Liver (tissue), 9 donors: Measurements from ENCODE around the gene PYY. TPM values are rescaled to one million over a fixed set of nuclear protein-coding genes. Genes with fewer than 3 reads are reported as not detected.
A peak's percentile ranks its signal among the peaks of the same experiment; 100 is the strongest.

Experiments
- DNase-seq: peaks from one replicate; pipeline ENCODE4 v3.0.0-alpha.2; 2017; ENCODE audit warnings: low spot score
- H3K27ac ChIP-seq, 2 donors: one replicate each; pipeline ENCODE4 v1.7.0; 2013; ENCODE audit warnings: inconsistent platforms in 2 of 2, low read length in 2 of 2, control low read depth in 1 of 2, low read depth in 1 of 2, mild to moderate bottlenecking in 1 of 2
- H3K27me3 ChIP-seq, 4 donors: one replicate each; pipeline versions ENCODE4 v1.6.1 to v1.7.0; 2013; ENCODE audit warnings: low read length in 3 of 4, inconsistent platforms in 1 of 4, mild to moderate bottlenecking in 1 of 4, moderate library complexity in 1 of 4; ENCODE audit not compliant: control insufficient read depth in 4 of 4, insufficient read depth in 4 of 4
- H3K36me3 ChIP-seq, 4 donors: one replicate each; pipeline versions ENCODE4 v1.6.1 to v1.7.0; 2013; ENCODE audit warnings: low read length in 3 of 4, mild to moderate bottlenecking in 3 of 4, low read depth in 1 of 4, moderate library complexity in 1 of 4; ENCODE audit not compliant: control insufficient read depth in 4 of 4, insufficient read depth in 3 of 4
- H3K4me1 ChIP-seq, 4 donors: one replicate each; pipeline versions ENCODE4 v1.6.1 to v1.7.0; 2013; ENCODE audit warnings: low read length in 3 of 4, mild to moderate bottlenecking in 3 of 4, moderate library complexity in 1 of 4; ENCODE audit not compliant: control insufficient read depth in 4 of 4, insufficient read depth in 4 of 4
- H3K4me3 ChIP-seq, 3 donors: one replicate each; pipeline versions ENCODE4 v1.6.1 to v1.7.0; 2013; ENCODE audit warnings: low read length in 3 of 3, control low read depth in 1 of 3, low read depth in 1 of 3, mild to moderate bottlenecking in 1 of 3
- H3K9ac ChIP-seq, 2 donors: one replicate each; pipeline ENCODE4 v1.7.0; 2013; ENCODE audit warnings: low read length in 2 of 2, mild to moderate bottlenecking in 2 of 2, moderate library complexity in 2 of 2, control low read depth in 1 of 2, low read depth in 1 of 2
- H3K9me3 ChIP-seq, 4 donors: one replicate each; pipeline versions ENCODE4 v1.6.1 to v1.7.0; 2013; ENCODE audit warnings: low read length in 3 of 4; ENCODE audit not compliant: control insufficient read depth in 4 of 4
- EGR1 ChIP-seq, 2 donors: IDR thresholded peaks; 2 replicates each; pipeline ENCODE4 v1.6.1; 2016 to 2018; ENCODE audit warnings: antibody characterized with exemption in 2 of 2, low read depth in 2 of 2
- FOXA1 ChIP-seq: IDR thresholded peaks from 2 replicates; pipeline ENCODE4 v1.6.1; 2016; ENCODE audit warnings: antibody characterized with exemption
- GABPA ChIP-seq, 2 donors: IDR thresholded peaks in 1 of 2; conservative IDR thresholded peaks in 1 of 2; 2 replicates each; pipeline ENCODE4 v1.6.1; 2016; ENCODE audit warnings: antibody characterized with exemption in 2 of 2, mild to moderate bottlenecking in 1 of 2, moderate library complexity in 1 of 2
- HNF4A ChIP-seq, 2 donors: conservative IDR thresholded peaks; 2 replicates each; pipeline ENCODE4 v1.6.1; 2016; ENCODE audit warnings: antibody characterized with exemption in 2 of 2, mild to moderate bottlenecking in 2 of 2
- HNF4G ChIP-seq: IDR thresholded peaks from 2 replicates; pipeline ENCODE4 v1.6.1; 2016; ENCODE audit warnings: antibody characterized with exemption
- JUND ChIP-seq, 2 donors: IDR thresholded peaks; 2 replicates each; pipeline ENCODE4 v1.6.1; 2016; ENCODE audit warnings: antibody characterized with exemption in 2 of 2
- NR2F2 ChIP-seq: IDR thresholded peaks from 2 replicates; pipeline ENCODE4 v1.6.1; 2016; ENCODE audit warnings: antibody characterized with exemption
- RAD21 ChIP-seq, 2 donors: IDR thresholded peaks; 2 replicates each; pipeline ENCODE4 v1.6.1; 2016; ENCODE audit warnings: antibody characterized with exemption in 2 of 2, mild to moderate bottlenecking in 2 of 2
- REST ChIP-seq: IDR thresholded peaks from 2 replicates; pipeline ENCODE4 v1.6.1; 2016; ENCODE audit warnings: antibody characterized with exemption, mild to moderate bottlenecking
- RXRA ChIP-seq, 2 donors: IDR thresholded peaks; 2 replicates each; pipeline ENCODE4 v1.6.1; 2017 to 2018; ENCODE audit warnings: antibody characterized with exemption in 2 of 2, mild to moderate bottlenecking in 1 of 2
- SP1 ChIP-seq: IDR thresholded peaks from 2 replicates; pipeline ENCODE4 v1.6.1; 2018; ENCODE audit warnings: antibody characterized with exemption, mild to moderate bottlenecking
- YY1 ChIP-seq: IDR thresholded peaks from 2 replicates; pipeline ENCODE4 v1.6.1; 2016; ENCODE audit warnings: antibody characterized with exemption, mild to moderate bottlenecking
- WGBS: extraction: QIAGEN DNeasy Blood & Tissue Kit; methylation state at CpG from one replicate; pipeline ENCODE4 v1.1.7; 2013; 5-methylcytosine and 5-hydroxymethylcytosine counted together
- polyA plus RNA-seq, 2 donors: library from polyadenylated mRNA; stranded (reverse) in 1 of 2; unstranded in 1 of 2; fragments of 200-250 nt in 1 of 2; fragments of >200 nt in 1 of 2; fragmentation: Nextera tagmentation in 1 of 2; extraction: Ambion mirVana in 1 of 2; gene quantifications; one replicate each; pipeline versions ENCODE4 v1.2.1 to v1.2.3, GENCODE V29; 2013 to 2015
- total RNA-seq, 2 donors: library from RNA; depleted of rRNA; stranded (reverse); fragments of >200 nt; gene quantifications; one replicate each; pipeline ENCODE4 v1.2.3, GENCODE V29; 2014
- TF ChIP-seq, protein P1 (sequence below): fragments of 150-350 bp; IDR thresholded peaks from 2 replicates; pipeline ENCODE4 v1.5.1; 2017; ENCODE audit warnings: improper control_type of control experiment, low read depth, low read length; ENCODE audit not compliant: missing input control
- TF ChIP-seq, protein P2 (sequence below): IDR thresholded peaks from 2 replicates; pipeline ENCODE4 v1.6.1; 2016; ENCODE audit warnings: antibody characterized with exemption
- TF ChIP-seq, protein P3 (sequence below): IDR thresholded peaks from 2 replicates; pipeline ENCODE4 v1.6.1; 2016; ENCODE audit warnings: antibody characterized with exemption
- donor health status: healthy.
- donor health status: healthy.
- donor health status: healthy.
- donor health status: healthy.
- donor health status: healthy.

The PYY gene
- total and polyA plus RNA-seq, 4 donors = 0.05 TPM; not detected in 3

DNA sequence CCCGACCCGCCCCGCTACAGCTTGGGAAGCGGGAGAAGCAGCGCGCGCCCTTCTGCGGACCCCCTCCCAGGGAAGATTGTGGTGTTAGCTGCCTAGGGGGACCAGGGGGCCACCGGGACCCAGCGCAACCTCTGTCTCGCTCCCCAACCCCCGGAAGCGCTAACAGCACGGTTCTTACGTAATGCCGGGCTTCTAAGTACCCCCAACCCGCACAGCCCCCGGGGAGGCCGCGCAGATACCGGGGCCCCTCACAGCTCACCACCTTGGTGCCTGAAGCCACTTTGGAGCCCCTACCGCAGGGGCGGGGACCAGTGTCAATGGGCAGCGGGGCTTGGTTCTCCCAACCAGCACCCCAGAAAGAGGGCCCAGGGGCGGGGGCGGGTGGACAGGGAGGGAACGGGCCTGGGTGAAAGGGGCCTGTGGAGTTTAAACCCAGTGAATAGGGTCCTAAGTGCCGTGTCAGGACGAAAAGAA, 46.8 kb downstream of the PYY start:
- WGBS = 6% methylated on average over 29 of the region's 29 CpGs
- Histone ChIP-seq H3K27ac (no peak overlapping the region), H3K4me3 (peak overlapping the region in 1 of 3 donors; percentile 32), H3K9me3 (no peaks in the 10 kb centered on the region), H3K27me3 (peaks cover 0 to 20% (median 10%) of the 10 kb centered on the region in 4 donors), H3K9ac (no peak overlapping the region), H3K4me1 (peaks cover 0 to 13% (median 10%) of the 10 kb centered on the region in 4 donors), H3K36me3 (no peaks in the 10 kb centered on the region)
- no peak for DNase-seq
- TF ChIP-seq EGR1 (IDR thresholded peaks at IDR 0.05; ENCODE audit: low read depth in 2 of 2) (no peak), REST (no peak), HNF4A (conservative IDR thresholded peaks at IDR 0.05) (no peak), NR2F2 (no peak), FOXA1 (no peak), HNF4G (no peak), GABPA (IDR thresholded peaks at IDR 0.05 in 1 of 2, conservative IDR thresholded peaks at IDR 0.05 in 1 of 2) (no peak), YY1 (no peak), SP1 (no peak), RAD21 (IDR thresholded peaks at IDR 0.05) (no peak), RXRA (IDR thresholded peaks at IDR 0.05) (no peak), JUND (IDR thresholded peaks at IDR 0.05) (no peak)
- TF ChIP-seq, protein P1, sequence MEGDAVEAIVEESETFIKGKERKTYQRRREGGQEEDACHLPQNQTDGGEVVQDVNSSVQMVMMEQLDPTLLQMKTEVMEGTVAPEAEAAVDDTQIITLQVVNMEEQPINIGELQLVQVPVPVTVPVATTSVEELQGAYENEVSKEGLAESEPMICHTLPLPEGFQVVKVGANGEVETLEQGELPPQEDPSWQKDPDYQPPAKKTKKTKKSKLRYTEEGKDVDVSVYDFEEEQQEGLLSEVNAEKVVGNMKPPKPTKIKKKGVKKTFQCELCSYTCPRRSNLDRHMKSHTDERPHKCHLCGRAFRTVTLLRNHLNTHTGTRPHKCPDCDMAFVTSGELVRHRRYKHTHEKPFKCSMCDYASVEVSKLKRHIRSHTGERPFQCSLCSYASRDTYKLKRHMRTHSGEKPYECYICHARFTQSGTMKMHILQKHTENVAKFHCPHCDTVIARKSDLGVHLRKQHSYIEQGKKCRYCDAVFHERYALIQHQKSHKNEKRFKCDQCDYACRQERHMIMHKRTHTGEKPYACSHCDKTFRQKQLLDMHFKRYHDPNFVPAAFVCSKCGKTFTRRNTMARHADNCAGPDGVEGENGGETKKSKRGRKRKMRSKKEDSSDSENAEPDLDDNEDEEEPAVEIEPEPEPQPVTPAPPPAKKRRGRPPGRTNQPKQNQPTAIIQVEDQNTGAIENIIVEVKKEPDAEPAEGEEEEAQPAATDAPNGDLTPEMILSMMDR = no peak
- TF ChIP-seq, protein P2, sequence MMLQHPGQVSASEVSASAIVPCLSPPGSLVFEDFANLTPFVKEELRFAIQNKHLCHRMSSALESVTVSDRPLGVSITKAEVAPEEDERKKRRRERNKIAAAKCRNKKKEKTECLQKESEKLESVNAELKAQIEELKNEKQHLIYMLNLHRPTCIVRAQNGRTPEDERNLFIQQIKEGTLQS = no peak
- TF ChIP-seq, protein P3, sequence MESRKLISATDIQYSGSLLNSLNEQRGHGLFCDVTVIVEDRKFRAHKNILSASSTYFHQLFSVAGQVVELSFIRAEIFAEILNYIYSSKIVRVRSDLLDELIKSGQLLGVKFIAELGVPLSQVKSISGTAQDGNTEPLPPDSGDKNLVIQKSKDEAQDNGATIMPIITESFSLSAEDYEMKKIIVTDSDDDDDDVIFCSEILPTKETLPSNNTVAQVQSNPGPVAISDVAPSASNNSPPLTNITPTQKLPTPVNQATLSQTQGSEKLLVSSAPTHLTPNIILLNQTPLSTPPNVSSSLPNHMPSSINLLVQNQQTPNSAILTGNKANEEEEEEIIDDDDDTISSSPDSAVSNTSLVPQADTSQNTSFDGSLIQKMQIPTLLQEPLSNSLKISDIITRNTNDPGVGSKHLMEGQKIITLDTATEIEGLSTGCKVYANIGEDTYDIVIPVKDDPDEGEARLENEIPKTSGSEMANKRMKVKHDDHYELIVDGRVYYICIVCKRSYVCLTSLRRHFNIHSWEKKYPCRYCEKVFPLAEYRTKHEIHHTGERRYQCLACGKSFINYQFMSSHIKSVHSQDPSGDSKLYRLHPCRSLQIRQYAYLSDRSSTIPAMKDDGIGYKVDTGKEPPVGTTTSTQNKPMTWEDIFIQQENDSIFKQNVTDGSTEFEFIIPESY = no peak
